Measurements from ENCODE around the gene MICAL3.

- TF ChIP-seq SUZ12 (IDR thresholded peaks at IDR 0.05; ENCODE audit: extremely low read depth, insufficient read depth, insufficient read length) (no peak), ZNF274 (IDR thresholded peaks at IDR 0.05; ENCODE audit: low read depth, low read length) (no peak), YY1 (IDR thresholded peaks at IDR 0.05; ENCODE audit: insufficient read depth, insufficient read length) (no peak)
Measured at GRCh38 chr22:17761138-17761488, 263.2 kb downstream of the MICAL3 start.

Measured in NT2/D1 (cell line).